ENCODE data around the gene TCF7L1.

The TCF7L1 gene

GRCh38 chr2:85096616-85097015, 36.6 kb upstream of the TCF7L1 start:
- TF ChIP-seq CTCF (IDR thresholded peaks at IDR 0.05; ENCODE audit: extremely low read depth, missing control alignments): no peak

DNA sequence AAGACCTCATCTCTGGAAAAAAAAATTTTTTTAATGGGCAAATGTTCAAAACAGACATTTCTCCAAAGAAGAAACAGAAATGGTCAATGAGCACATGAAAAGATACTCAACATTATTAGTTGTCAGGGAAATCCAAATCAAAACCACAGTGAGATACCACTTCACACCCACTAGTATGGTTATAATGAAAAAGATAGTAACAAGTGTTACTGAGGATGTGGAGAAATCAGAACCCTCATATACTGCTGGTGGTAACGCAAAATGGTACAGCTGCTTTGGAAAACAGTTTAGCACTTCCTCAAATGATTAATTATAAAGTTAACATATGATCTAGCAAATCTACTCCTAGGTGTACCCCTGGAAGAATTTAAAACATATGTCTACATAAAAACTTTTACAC, 29.0 kb upstream of the TCF7L1 start:
- TF ChIP-seq CTCF (IDR thresholded peaks at IDR 0.05; ENCODE audit: extremely low read depth, missing control alignments): no peak
- DNase-seq (ENCODE audit: low spot score): no peak

More at GRCh38 chr2:85096616-85097015, 36.6 kb upstream of the TCF7L1 start:
- no peak for DNase-seq (ENCODE audit: low spot score)

DNA sequence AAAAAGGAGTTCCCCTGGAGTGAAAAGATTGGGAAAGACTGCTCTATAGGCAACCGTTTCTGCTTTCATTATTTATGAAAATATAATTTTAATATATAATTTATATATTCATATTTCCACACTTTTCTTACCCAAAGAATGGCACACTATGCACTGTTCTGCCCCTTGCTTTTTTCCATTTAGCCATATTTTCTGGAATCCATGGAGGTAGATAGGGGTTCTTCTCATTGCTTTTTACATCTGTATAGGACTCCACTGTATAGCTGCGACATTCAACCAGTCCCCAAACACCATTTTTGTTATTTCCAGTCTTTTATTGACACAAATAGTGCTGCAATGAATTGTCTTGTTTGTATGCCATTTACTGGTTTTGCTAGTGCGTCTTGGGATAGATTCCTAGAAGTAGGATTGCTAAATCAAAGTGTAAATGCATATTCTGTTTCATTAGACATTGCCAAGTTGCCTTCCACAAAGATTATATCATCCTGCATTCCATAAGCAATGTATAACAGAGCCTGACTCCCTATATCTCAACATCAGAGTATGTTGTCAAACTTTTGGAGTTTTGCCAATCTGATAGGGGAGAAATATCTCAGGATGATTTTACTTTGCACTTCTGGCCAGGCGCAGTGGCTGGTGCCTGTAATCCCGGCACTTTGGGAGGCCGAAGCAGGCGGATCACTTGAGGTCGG, 26.6 kb upstream of the TCF7L1 start:
- TF ChIP-seq CTCF (IDR thresholded peaks at IDR 0.05; ENCODE audit: extremely low read depth, missing control alignments): no peak
- no peak for DNase-seq (ENCODE audit: low spot score)

DNA sequence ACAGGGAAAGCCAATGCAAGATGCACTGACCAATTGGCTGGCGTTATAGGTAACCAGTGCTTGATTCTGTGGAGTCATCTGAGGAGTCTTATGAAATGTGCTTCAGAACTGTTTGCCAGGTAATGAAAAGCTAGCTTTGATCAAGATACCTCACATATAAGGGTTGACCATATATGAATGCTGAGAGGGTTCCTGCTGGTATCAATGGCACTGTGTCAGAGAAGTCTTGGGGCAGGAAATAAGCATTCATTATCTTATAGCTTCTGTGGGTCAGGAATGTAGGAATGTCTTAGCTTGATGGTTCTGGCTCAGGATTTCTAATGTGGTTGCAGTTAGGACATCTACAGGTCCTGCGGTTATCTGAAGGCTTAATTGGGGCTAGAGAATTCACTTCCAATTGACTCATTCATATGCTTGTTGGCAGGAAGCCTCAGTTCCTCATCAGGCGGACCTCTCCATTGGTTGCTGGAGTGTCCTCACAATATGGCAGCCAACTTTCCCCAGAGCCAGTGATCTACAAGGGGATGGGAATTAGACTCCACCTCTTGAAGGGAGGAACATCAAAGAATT, 22.1 kb upstream of the TCF7L1 start:
- DNase-seq (ENCODE audit: low spot score): no peak
- TF ChIP-seq CTCF (IDR thresholded peaks at IDR 0.05; ENCODE audit: extremely low read depth, missing control alignments): no peak

- no peak for DNase-seq (ENCODE audit: low spot score)
- no peak for TF ChIP-seq CTCF (IDR thresholded peaks at IDR 0.05; ENCODE audit: extremely low read depth, missing control alignments)
Observed at GRCh38 chr2:85111819-85112281, 21.3 kb upstream of the TCF7L1 start.

DNA sequence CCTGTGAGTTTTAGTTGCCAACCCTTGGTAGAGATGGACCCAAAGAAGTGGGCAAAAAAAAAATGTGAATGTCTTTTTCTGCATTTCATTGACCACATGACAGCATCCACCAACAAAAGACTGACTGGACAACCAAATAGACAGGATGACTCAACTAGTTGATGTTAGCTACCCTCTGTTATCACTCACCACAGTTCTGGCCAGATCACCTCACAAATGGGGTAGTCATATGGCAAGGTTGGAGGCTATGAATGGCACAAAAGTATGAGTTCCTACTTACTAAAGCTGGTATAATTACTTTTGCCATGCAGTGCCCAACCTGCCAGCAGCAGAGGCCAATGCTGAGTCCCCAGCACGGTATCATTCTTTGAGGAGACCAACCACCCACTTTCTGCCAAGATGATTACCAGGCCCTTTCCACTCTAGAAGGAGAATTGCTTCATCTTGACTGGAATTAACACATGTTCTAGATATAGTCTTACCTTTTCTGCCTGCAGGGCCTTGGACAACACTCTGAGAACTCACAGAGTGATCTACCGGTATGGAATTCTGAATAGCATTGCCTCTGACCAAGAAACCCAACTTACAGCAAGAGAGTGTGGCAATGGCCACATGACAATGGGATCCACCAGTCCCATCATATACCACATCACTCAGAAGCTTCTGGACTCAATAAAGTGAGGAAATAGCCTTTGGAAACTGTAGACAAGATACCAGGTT, 20.1 kb upstream of the TCF7L1 start:
- TF ChIP-seq CTCF (IDR thresholded peaks at IDR 0.05; ENCODE audit: extremely low read depth, missing control alignments): no peak
- DNase-seq (ENCODE audit: low spot score): no peak
